GM12892 (cell line): ENCODE data around the gene MRPL4.
"Not testable (repeated sequence)": the region's sequence is repeated elsewhere in the genome, so short reads cannot be mapped to it uniquely, and the experiment has no call there.

ENCODE experiments used
- DNase-seq: peaks from one replicate; pipeline ENCODE4 v3.0.0; 2011; ENCODE audit not compliant: insufficient read length
- FAIRE-seq: peaks from 2 replicates; lab custom pipeline; 2011; peaks lifted over from hg19 to GRCh38; lab: Jason Lieb, UNC
- POLR2A ChIP-seq: IDR thresholded peaks from 2 replicates; pipeline ENCODE4 v1.6.1; 2011; ENCODE audit warnings: low read depth, low read length, control low read depth
- POLR2AphosphoS5 ChIP-seq: IDR thresholded peaks from 2 replicates; pipeline ENCODE4 v1.6.1; 2011; ENCODE audit warnings: low read depth, low read length, control low read depth
- TAF1 ChIP-seq: IDR thresholded peaks from 2 replicates; pipeline ENCODE4 v1.6.1; 2011; ENCODE audit warnings: low read depth, mild to moderate bottlenecking, control low read depth, low read length, borderline replicate concordance

Gene MRPL4

DNA sequence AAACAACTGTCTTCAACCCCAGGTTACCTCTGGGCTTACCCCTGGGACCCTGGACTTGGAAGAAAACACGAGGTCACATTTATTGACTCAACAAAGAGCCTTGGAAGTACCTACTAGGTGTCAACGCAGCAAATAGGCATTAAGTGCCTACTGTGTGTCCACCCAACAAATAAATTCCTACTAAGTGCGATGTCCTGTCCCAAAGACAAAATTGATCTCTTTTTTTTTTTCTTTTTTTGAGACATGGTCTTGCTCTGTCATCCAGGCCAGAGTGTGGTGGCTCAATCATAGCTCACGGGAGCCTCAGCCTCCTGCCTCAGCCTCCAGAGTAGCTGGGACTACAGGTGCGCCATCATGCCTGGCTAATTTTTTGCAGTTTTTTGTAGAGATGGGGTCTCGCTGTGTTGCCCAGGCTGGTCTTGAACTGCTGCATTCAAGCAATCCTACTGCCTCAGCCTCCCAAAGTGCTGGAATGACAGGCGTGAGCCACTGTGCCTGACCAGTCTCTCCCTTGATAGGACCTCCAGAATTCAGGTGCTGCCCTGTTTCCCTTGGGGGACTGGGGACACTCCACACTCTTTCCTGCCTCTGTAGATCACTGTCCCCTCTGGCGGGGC, 20.3 kb upstream of the MRPL4 start:
- no peak for DNase-seq
- FAIRE-seq: no peak
- TF ChIP-seq POLR2AphosphoS5: no peak

DNA sequence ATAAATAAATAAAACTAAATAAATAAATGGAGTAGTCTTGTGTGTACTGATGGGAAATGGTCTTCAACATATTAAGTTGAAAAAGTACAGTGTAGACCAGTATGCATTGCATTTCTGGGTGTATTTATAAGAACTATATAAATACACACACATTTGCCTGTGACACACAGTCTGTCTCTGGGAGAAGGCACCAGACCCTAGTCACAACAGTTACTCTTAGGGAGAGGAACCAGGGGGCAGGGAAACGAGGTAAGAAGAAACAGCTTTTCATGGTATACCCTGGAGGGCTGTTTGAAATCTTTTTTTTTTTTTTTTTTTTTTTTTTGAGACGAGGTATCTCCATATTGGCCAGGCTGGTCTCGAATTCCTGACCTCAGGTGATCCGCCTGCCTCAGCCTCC, 18.1 kb upstream of the MRPL4 start:
- no peak for TF ChIP-seq POLR2AphosphoS5
- no peak for TF ChIP-seq TAF1
- no peak for TF ChIP-seq POLR2A
- DNase-seq: no peak
- no peak for FAIRE-seq

- no peak for DNase-seq
- TF ChIP-seq POLR2A (no peak), TAF1 (no peak), POLR2AphosphoS5 (no peak)
- peak; percentile 46 for FAIRE-seq
Observed at GRCh38 chr19:10235003-10235402, 17.0 kb upstream of the MRPL4 start.

DNA sequence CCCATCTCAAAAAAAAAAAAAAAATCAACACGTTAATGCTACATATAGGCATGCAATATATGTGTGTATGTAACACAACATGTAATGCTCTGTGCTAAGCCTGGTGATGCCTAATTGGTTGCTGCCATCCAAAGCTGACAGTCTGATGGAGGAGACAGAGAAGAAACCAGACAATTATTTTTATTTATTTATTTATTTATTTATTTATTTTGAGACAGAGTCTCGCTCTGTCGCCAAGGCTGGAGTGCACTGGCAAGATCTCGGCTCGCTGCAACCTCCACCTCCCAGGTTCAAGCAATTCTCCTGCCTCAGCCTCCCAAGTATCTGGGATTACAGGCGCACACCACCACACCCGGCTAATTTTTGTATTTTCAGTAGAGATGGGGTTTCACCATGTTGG, 16.6 kb upstream of the MRPL4 start:
- DNase-seq: not testable (repeated sequence)

DNA sequence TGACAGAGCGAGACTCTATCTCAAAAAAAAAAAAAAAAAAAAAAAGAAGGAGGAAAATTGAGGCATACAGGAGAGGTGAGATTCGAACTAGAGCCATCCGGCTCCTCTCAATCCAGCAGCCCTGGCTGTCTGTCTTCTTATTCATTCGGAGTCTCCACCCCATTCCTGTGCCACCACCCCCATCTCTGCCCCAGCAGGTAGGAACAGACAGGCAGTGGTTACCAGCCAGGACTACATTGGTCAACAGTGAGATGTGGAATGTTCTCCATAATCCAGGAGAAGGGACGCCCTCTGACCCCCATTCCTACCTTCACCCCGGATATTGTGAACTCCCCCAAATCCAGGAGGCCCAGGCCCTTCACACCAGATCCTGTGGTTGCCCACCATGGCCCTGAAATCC, 14.3 kb upstream of the MRPL4 start:
- DNase-seq: no peak
- TF ChIP-seq POLR2A: no peak
- TF ChIP-seq TAF1: no peak
- TF ChIP-seq POLR2AphosphoS5: no peak

More for the DNA sequence above, 16.6 kb upstream of the MRPL4 start:
- not testable (repeated sequence) for FAIRE-seq

GRCh38 chr19:10238172-10238783, 13.7 kb upstream of the MRPL4 start:
- FAIRE-seq (peak; percentile 57), DNase-seq (no peak)

More for the DNA sequence above, 14.3 kb upstream of the MRPL4 start:
- no peak for FAIRE-seq

DNA sequence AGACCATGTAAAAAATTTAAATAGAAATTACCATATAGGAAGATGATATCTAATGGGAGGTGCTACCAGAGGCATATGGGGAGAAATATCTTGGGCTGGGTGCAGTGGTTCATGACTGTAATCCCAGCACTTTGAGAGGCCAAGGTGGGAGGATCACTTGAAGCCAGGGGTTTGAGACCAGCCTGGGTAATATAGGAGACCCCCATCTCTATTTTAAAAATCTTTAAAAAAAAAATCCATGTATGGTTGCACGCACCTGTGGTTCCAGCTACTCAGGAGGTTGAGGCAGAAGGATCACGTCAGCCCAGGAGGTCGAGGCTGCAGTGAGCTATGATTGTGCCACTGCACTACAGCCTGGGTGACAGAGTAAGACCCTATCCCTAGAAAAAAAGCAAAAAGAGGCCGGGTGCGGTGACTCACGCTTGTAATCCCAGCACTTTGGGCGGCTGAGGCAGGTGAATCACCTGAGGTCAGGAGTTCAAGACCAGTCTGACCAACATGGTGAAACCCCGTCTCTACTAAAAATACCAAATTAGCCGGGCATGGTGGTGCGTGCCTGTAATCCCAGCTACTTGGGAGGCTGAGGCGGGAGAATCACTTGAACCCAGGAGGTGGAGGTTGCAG, 10.1 kb upstream of the MRPL4 start:
- FAIRE-seq, DNase-seq: not testable (repeated sequence)

More at GRCh38 chr19:10238172-10238783, 13.7 kb upstream of the MRPL4 start:
- no peak for TF ChIP-seq POLR2A
- no peak for TF ChIP-seq POLR2AphosphoS5
- no peak for TF ChIP-seq TAF1

- DNase-seq (no peak), FAIRE-seq (no peak)
- TF ChIP-seq POLR2AphosphoS5: no peak
- no peak for TF ChIP-seq TAF1
- TF ChIP-seq POLR2A: no peak
Observed at GRCh38 chr19:10243606-10244005, 8.4 kb upstream of the MRPL4 start.

DNA sequence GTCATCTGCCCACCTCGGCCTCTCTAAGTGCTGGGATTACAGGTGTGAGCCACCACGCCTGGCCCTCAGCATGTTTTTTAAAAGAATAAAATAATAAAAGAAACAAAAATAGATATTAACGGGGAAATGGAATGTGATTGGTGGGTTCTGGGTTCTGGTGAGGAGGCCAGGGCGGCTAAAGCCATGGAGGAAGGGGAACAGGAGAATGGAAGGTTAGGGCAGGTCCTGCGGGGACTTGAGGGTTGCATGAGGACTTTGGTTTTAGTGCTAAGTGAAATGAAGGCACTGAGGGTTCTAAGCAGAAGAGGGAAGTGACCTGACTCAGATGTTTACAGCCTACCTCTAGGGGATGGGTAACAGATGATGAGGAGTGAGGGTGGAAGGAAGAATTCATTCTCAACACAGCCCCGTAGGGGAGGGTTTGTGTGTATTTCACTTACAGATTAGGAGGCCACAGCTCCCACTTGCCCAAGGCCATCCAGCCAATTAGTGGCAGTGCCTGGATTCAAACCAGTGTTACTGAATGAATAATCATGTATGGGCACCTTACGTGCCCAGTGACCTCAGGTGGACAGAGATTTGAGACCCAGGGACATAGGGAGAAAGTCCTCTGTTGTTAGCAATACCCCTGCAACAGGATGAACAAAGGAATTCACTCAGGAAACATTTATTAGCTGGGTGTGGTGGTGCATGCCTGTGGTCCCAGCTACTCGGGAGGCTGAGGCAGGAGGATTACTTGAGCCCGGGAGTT, 6.7 kb upstream of the MRPL4 start:
- peak; percentile 89 for FAIRE-seq
- TF ChIP-seq POLR2A (no peak), TAF1 (no peak), POLR2AphosphoS5 (no peak)
- no peak for DNase-seq

- TF ChIP-seq TAF1 (no peak), POLR2AphosphoS5 (no peak), POLR2A (no peak)
- no peak for FAIRE-seq
- DNase-seq: no peak
Observed at GRCh38 chr19:10246511-10246910, 5.5 kb upstream of the MRPL4 start.

GRCh38 chr19:10252707-10253106, 693 bp downstream of the MRPL4 start:
- no peak for FAIRE-seq
- no peak for DNase-seq
- TF ChIP-seq TAF1 (no peak), POLR2A (no peak), POLR2AphosphoS5 (no peak)

- DNase-seq (no peak), FAIRE-seq (no peak)
- TF ChIP-seq POLR2AphosphoS5 (no peak), TAF1 (no peak), POLR2A (no peak)
Observed at GRCh38 chr19:10254244-10254643, 2.2 kb downstream of the MRPL4 start.
